ENCODE data around the gene SLC25A51. TPM values are rescaled to one million over a fixed set of nuclear protein-coding genes. Genes with fewer than 3 reads are reported as not detected.

Gene SLC25A51
- total RNA-seq, 1 donor from 2014 or later = 24.5 TPM

DNA sequence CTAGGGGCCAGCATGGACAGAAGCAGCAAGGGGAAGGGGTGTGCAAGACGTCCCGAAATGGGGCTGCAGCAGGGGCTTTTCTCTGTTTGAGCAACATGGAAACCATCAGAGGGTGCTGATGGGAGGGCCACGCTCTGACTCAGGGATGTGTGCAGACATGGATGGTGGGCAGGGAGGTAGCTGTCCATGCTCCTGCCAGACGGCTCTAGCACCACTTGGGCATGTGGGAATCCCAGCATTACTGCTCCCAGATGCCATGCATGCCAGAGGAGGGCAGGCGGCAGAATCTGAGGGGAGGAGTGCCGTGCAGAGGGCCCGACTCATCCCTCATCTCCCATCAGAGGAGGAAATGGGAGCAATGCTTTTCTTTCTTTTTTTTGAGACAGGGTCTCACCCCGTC is 45.6 kb upstream of the SLC25A51 start:
- peaks cover 25% of the 10 kb centered on the region for H3K4me1 ChIP-seq
- no peak for DNase-seq
- intact Hi-C loops (cut with DNase I) = no loop called here
- peaks cover 23% of the 10 kb centered on the region for H3K36me3 ChIP-seq
- no peak overlapping the region for H3K4me3 ChIP-seq
- H3K9me3 ChIP-seq = no peaks in the 10 kb centered on the region
- H3K27ac ChIP-seq = no peak overlapping the region
- no peaks in the 10 kb centered on the region for H3K27me3 ChIP-seq
- TF ChIP-seq, protein P1, sequence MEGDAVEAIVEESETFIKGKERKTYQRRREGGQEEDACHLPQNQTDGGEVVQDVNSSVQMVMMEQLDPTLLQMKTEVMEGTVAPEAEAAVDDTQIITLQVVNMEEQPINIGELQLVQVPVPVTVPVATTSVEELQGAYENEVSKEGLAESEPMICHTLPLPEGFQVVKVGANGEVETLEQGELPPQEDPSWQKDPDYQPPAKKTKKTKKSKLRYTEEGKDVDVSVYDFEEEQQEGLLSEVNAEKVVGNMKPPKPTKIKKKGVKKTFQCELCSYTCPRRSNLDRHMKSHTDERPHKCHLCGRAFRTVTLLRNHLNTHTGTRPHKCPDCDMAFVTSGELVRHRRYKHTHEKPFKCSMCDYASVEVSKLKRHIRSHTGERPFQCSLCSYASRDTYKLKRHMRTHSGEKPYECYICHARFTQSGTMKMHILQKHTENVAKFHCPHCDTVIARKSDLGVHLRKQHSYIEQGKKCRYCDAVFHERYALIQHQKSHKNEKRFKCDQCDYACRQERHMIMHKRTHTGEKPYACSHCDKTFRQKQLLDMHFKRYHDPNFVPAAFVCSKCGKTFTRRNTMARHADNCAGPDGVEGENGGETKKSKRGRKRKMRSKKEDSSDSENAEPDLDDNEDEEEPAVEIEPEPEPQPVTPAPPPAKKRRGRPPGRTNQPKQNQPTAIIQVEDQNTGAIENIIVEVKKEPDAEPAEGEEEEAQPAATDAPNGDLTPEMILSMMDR (IDR thresholded peaks at IDR 0.05) = no peak
- peak; percentile 49 for ATAC-seq

DNA sequence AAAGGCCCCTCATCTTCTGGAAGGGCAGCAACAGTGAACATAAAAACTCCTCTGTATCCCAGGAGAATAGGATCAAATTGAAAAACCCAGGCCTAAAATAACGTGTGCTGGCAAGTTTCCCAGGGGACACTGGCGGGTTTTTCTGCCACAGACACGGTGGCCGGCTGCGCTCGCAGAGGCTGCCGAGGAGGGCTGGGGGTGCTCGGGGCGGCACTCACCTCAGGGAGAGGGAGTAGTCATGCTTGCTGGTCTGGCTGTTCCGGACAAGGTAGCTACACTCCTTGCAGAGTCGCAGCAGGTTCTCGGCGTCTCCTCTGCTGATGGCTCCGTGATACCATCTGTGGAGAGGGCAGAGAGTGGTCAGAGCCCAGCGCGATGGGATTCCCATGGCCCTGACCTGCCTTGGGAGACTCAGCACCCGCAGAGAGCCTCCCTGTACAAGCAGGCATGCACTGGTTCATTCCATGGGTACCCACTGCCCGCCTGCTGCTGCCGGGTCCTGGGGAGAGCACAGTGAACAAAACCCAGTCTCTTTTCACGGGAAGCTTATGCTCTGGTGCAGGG is 44.6 kb upstream of the SLC25A51 start:
- H3K9me3 ChIP-seq = no peaks in the 10 kb centered on the region
- H3K4me3 ChIP-seq = no peak overlapping the region
- no peak for ATAC-seq
- H3K27ac ChIP-seq = no peak overlapping the region
- no peaks in the 10 kb centered on the region for H3K27me3 ChIP-seq
- no peak for DNase-seq
- TF ChIP-seq, protein P1 (IDR thresholded peaks at IDR 0.05) = no peak
- intact Hi-C loops (cut with DNase I) = no loop called here
- peaks cover 29% of the 10 kb centered on the region for H3K4me1 ChIP-seq
- H3K36me3 ChIP-seq = peaks cover 19% of the 10 kb centered on the region

DNA sequence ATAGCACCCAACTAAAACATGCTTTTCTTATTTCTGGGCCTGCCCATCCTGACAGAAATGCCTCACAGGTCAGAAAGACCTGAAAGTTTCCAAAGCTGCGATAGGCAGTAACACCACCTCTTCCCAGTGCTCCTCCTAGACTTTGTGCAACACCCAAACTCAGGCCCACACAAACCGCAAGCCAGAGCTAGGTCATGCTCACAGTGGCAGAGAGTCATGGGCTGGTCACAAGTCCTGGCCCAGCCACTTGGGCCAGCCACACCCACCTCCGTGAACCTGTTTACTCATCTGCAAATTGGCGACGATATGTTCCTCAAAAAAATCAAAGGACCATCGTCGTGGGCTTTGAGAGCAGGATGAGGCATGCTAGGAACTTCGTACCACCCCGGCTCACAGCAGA is 44.0 kb upstream of the SLC25A51 start:
- TF ChIP-seq, protein P1 (IDR thresholded peaks at IDR 0.05) = no peak
- Histone ChIP-seq H3K27ac (no peak overlapping the region), H3K27me3 (no peaks in the 10 kb centered on the region), H3K4me3 (no peak overlapping the region), H3K9me3 (no peaks in the 10 kb centered on the region), H3K36me3 (peaks cover 19% of the 10 kb centered on the region), H3K4me1 (peaks cover 34% of the 10 kb centered on the region)
- intact Hi-C loops (cut with DNase I) = no loop called here
- peak; percentile 82 for ATAC-seq
- DNase-seq = peak; percentile 88

DNA sequence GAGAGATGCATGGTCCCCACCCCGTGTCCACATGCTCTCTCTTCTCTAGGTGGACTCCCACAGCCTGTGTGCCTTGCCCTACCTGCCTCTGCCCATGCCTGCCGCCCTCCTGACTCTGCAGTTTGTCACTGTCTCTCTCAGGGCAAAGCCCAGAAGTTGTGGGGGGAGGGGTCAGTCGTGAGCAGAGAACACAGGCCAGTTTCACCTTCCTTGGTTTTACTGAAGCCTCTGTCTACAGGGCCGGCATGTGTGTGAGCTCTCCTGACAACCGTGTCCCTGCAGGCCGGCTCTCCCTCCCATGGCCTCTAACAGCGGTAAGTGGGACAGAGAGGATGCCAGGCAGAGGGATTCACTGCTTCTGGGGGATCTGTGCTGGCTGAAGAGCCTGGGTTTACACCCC is 43.5 kb upstream of the SLC25A51 start:
- DNase-seq (no peak), ATAC-seq (no peak)
- H3K36me3 ChIP-seq = peaks cover 19% of the 10 kb centered on the region
- H3K9me3 ChIP-seq = no peaks in the 10 kb centered on the region
- no peak overlapping the region for H3K4me3 ChIP-seq
- intact Hi-C loops (cut with DNase I) = no loop called here
- TF ChIP-seq, protein P1 (IDR thresholded peaks at IDR 0.05) = no peak
- H3K4me1 ChIP-seq = peaks cover 39% of the 10 kb centered on the region
- no peak overlapping the region for H3K27ac ChIP-seq
- no peaks in the 10 kb centered on the region for H3K27me3 ChIP-seq

DNA sequence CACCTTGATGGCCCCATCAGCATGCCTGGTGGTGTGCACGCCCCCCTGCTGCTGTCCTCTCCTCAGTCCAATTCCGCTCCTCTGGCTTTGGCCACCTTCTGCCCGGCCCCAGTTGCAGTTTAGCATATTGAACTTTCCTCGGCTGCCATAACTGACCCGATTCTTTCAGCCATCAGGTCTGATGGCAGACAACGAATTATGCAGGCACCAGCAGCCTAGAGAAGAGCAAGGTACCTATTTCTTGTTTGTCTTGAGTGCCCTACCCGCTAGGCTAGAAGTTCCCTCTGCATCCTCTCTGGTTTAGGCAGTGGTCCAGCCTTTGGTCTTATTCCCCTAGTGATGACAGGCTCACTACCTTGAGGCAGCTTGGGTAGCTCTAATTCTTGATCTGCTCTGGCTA is 43.0 kb upstream of the SLC25A51 start:
- Histone ChIP-seq H3K27ac (no peak overlapping the region), H3K36me3 (peaks cover 19% of the 10 kb centered on the region), H3K9me3 (no peaks in the 10 kb centered on the region), H3K27me3 (no peaks in the 10 kb centered on the region), H3K4me3 (no peak overlapping the region), H3K4me1 (peaks cover 43% of the 10 kb centered on the region)
- TF ChIP-seq, protein P1 (IDR thresholded peaks at IDR 0.05) = no peak
- no peak for DNase-seq
- intact Hi-C loops (cut with DNase I) = no loop called here
- no peak for ATAC-seq

DNA sequence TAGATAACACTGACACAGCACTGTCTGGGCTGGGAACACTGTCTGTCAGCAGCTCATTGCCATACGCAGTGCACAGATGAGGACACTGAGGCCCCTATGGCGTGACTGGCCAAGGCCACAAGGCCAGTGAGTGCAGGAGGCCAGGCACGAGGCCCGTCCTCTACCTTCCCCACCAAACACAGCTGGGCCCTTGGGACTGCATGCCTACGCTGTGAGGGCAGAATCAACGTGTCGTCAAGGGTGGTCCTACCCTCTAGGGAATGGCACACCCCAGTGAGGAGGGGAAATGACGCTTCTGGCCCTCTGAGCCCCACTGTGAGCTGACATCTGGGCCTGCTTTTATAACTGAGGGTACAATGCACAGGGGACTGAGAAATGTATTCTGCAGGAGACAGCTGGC is 42.1 kb upstream of the SLC25A51 start:
- intact Hi-C loops (cut with DNase I) = no loop called here
- no peak overlapping the region for H3K4me3 ChIP-seq
- no peaks in the 10 kb centered on the region for H3K9me3 ChIP-seq
- DNase-seq (no peak), ATAC-seq (no peak)
- H3K4me1 ChIP-seq = peaks cover 43% of the 10 kb centered on the region
- TF ChIP-seq, protein P1 (IDR thresholded peaks at IDR 0.05) = no peak
- H3K27ac ChIP-seq = peak overlapping the region; percentile 11
- H3K27me3 ChIP-seq = no peaks in the 10 kb centered on the region
- H3K36me3 ChIP-seq = peaks cover 19% of the 10 kb centered on the region
